Midbrain (tissue), 1 donor: Measurements from ENCODE around the gene GARNL3.
A peak's percentile ranks its signal among the peaks of the same experiment; 100 is the strongest.

Source experiments
- DNase-seq: peaks from one replicate; lab custom pipeline; 2025; lab: John Stamatoyannopoulos, UW

Gene GARNL3

DNA sequence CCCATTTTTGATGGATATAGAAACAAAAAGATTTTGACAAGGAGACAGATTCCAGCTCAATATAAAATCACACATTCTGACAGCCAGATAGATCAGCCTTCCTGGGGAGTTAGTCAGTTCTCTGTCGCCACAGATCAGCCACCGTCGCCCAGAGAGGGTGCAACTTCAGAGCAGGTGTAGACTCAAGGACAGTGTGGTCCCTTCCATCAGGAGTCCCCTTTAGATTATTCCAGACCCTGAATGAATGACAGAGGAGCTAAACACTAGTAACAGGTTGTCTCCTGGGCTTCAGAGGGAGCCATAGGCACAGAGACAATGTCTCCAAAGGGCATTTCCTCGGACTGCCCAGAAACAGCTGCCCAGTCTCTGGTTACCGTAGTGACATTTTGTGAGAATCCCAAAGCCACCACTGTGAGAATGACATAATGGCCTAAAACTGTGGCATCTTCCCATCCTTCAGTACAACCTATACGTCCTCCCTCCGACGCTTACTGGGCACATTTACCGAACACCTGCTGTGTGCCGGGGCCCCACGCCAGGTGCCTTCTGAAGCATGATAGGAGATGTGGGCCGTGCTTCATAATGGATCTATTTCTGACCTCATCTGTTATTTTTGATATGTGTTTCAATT is 85.0 kb downstream of the GARNL3 start:
- no peak for DNase-seq

DNA sequence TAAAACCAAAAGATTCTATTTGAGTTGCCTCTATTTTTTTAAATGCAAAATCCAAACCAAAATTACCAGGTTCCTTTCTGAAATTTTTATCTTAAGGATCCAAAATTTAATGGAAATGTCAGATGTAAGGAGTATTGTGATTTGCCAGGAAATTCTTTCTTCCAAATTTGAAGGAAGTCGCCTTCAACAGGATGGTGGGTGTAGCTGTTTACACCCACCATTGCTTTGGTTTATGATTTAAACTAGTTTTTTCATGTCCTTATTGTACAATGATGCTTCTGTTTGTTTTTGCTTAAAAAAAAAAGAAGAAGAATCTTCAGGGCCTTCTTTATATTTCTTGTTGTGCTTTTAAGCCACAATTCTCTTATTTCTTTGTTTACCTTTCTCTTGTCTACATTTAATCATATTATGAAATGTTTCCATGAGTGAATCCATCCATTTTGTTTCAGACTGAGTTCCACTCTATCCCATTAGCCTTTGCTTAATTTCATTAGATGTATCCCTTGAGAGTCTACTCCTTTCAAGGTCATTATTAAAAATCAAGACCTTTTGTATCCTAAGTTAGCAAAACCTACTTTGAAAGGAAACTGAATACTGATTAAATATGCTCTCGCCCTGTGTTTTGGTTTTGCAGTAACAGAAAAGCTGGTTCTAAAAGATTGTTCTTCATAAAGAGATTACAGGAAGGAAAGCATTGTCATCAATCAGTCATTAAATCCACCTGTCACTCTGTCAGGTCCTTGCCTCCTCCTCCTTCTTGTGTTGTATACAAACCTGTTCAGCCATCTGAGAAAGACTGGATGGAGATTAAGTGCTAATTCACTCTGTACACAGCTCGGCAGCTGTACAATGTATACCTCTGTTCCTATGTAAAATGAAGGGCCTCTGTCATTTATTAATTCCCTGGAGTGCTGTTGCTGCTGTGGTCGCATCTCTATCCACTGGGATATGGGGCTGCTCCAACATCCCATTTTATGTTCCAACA is 86.9 kb downstream of the GARNL3 start:
- no peak for DNase-seq

DNA sequence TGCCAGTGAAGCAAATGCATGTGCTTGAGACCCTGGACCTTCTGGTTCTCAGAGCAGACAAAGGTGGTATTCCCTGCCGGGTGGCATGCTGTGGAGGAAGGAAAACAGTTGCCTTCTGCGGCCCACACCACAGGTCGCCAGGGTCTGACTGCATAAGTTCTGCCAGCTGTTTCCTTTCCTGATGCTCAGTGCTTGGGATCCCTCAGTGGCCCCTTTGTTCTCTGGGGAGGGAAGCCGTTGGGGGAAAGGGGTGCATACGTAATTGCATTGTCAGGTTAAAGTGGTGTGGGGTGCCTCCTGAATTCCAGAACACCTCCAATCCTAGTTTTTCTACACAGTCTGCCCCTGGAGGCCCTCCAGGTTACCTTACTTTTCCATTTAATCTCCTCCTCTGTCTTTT is 89.3 kb downstream of the GARNL3 start:
- no peak for DNase-seq

DNA sequence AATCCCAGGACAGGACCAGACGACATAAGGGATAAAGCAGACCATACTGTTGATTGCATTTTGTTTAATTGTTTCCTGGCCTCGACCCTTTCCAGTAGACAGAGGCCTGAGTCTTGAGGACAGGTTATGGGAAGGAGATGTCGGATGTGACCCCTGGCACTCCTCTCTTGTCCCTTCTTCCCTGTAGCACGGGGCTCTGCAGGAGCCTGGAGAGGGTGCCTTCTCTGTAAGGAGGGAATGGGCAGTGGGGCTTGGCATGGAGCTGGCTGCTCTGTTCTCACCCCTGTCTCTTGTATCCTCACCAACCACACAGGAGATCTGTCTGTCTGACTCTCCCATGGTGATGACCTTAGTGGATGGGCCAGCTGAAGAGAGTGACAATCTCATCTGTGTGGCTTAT is 92.3 kb downstream of the GARNL3 start:
- no peak for DNase-seq

DNA sequence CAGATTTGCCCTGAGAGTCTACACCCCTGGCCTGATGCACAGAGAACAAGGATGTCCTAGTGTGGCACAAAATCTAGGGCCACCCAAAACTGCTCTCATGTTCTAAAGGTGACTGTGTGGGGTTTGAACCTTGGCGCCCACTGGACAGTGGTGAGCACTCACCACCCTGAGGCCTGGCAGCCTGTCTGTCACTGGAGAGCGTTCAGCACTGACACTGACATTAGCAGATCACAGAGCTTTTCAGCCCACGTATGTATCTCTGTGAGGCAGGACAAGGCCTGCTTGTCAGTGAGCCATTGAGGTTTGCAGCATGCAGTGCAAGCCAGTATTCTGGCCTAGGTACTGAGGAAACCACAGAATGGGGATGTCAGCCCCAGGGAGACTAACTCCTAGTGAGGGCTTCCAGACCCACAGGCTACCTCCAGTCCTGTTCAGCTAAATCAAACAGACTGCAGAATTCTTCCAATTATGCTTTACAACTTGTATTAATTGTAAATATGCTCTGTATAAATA is 93.5 kb downstream of the GARNL3 start:
- no peak for DNase-seq

DNA sequence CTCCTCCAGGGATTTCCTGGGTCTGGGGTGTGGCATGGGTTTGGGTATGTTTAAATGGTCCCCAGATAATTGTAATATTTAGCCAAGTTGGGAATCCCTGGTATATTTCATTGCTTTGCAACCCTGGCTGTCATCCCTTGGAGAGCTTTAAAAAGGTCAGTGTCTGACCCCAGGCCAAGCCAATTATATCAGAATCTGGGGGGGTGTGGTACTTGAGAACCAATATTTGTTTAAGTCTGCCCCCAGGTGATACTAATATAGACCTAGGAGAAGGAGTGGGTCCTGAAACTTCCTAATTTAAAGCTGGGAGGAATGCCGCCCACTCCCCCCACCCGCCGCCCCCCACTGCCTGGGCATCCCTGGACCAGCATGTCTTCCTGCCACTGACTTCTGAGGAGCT is 94.2 kb downstream of the GARNL3 start:
- no peak for DNase-seq

DNA sequence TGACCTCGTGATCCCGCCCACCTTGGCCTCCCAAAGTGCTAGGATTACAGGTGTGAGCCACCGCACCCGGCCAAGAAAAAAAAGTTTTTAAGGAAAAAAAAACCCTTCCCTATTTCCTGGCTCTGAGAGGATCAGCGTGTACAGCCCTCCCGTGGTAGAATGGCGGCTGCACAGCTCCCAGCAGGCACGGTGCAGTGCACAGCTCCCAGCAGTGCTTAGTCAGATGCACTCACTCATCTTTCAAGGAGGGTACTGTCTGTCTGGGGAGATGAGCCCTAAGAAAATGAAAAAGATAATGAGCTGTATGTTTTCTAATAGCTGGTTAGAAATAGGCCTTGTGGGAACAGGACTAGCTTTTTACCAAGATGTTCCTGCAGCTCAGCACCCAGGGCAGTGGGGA is 95.7 kb downstream of the GARNL3 start:
- no peak for DNase-seq

DNA sequence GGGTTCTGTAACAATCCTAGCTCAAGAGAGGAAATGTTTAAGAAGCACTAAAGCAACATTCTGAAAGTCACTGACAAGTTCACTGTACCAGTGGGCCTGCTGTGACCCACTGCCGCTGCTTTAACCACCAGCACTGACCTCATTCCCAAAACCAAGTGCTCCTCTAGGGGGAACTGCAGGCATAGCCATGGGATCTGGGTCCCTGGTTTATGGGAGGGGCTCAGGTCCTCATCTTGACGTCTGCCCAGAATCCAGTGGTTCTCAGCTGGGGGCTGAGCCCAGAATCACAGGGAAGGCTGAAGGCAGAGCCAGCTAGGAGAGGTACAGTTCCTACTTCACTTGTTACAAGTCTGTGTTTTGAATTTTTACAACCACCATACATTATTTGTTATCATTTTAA is 96.3 kb downstream of the GARNL3 start:
- no peak for DNase-seq

DNA sequence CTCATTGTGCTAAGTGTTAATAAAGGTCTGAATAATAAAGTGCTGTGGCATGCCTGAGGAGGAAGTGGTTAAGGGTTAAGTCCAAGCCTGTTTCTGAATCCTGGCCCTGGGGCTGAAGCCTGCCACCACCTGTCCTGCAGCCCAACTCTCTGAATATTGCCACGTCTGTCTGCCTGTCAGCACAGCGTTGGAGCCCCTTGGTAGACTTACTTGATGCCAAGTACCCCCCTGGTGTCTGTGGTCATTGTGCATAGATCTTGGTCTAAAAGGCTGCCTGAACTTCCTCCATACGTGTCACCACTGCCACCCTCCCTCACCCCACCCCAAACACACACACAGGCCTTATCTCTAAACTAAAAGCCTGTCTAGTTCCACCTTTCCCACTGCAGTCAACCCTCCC is 97.0 kb downstream of the GARNL3 start:
- DNase-seq = no peak

DNA sequence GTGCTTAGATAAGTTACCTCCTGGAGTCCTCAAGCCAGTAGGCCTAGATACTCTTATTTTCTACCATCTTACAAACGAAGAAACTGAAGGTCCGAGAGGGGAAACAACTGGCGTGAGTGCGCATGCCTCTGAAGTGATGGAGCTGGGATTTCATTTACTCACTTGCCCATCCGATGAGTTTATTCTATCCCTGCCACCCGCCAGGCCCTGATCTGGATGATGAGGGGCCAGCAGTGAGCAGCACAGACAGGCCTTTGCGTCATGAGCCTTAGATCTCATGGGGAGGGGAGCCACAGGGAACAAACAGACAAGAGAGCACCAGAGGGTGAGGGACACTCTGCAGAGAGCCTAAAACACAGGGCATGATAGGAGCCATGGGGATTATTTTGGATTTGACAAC is 98.3 kb downstream of the GARNL3 start:
- no peak for DNase-seq

DNA sequence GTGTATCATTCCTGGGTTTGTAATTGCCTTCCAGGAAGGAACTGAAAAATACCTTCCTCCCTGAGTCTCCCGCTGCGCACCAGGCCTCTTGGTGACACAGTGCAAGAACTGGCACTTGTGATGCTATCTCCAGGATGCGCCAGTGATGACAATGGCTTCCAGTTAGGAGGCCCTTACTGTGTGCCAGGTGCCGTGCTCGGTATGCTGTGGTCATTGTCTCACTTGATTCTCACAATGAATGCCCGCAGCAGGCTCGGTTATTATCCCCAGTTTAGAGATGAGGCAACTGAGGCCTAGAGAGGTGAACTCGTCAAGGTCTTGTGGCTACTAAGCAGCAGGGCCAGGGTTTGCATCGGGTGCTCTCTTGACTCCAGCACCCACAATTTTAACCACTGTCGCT is 100.9 kb downstream of the GARNL3 start:
- no peak for DNase-seq

DNA sequence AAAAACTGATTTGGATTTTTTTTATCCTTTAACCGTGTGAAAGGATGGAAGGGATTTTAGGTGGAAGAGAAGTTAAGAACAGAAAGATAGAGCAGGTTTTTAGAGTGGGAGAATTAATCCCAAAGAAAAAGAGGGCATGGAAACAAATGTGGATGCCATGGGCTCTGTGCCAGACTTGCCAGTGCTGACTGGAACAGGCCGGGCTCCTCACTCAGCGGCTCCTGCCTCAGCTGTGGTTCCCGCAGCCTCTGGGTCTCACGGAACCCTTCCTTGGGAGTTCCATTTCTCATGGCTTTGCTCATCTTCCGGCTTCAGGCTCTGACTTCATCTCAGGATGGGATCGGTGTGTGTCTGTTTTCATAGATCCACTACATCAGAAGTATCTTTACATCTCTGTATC is 102.0 kb downstream of the GARNL3 start:
- peak; percentile 31 for DNase-seq

DNA sequence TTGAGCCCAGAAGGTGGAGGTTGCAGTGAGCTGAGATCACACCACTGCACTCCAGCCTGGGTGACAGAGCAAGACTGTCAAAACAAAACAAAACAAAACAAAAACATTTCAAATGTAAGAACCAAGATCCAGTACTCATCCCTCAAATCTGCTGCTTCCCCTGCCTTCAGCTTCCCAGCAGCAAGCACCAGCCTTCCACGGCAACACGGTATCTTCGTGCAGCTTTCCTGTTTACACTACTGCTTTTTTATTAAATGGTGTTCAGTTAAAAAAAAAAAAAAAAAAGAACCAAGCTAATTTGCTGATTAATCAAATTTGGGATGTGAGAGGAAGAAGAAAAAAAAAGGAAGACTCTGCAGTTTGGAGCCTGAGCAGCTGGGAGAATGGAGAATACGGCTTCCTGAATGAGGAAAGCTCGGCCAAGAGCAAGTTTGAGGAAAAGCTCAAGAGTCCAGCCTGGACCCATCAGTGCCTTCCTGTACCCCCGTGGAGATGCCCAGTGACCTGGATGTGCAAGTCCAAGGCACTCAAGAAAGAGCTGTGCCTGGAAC is 104.4 kb downstream of the GARNL3 start:
- DNase-seq = no peak

DNA sequence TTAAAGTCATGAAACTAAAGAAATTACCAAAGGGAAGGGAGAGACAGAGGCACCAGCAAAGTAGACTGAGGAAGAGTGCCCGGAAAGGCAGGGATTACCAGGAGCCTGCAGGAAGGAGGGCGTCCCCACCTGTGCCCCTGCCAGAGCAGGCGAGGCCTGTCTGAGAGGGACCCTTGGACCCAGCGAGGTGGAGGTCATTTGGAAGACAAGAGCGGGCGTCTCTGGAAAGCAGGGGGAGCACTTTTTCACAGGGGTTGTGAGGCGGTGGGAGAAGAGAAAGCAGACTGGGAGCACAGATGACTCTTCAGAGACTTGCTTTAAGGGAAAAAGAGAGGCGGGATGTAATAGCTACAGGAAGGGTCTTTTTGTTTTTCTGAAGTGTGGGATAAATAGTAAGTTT is 104.9 kb downstream of the GARNL3 start:
- no peak for DNase-seq

DNA sequence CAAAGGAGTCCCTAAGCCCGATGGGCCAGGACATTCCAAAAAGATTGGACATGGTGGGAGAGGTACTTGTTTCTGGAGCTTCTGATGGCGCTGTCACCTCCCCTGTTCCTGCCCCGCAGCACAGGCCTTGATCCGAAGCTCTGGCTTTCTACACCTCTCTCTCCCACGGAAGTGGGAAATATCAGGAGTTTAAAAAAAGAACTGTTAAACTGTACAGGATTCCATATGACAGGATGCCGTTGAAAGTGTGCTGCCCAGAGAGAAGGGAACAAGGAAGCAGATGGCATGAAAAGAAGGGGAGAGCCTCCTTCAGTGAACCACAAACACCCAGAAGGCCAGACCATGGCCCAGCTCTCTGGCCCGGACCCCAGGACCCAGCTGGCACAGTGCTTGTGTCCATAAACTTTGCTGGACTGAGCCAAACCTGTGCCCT is 105.6 kb downstream of the GARNL3 start:
- no peak for DNase-seq

DNA sequence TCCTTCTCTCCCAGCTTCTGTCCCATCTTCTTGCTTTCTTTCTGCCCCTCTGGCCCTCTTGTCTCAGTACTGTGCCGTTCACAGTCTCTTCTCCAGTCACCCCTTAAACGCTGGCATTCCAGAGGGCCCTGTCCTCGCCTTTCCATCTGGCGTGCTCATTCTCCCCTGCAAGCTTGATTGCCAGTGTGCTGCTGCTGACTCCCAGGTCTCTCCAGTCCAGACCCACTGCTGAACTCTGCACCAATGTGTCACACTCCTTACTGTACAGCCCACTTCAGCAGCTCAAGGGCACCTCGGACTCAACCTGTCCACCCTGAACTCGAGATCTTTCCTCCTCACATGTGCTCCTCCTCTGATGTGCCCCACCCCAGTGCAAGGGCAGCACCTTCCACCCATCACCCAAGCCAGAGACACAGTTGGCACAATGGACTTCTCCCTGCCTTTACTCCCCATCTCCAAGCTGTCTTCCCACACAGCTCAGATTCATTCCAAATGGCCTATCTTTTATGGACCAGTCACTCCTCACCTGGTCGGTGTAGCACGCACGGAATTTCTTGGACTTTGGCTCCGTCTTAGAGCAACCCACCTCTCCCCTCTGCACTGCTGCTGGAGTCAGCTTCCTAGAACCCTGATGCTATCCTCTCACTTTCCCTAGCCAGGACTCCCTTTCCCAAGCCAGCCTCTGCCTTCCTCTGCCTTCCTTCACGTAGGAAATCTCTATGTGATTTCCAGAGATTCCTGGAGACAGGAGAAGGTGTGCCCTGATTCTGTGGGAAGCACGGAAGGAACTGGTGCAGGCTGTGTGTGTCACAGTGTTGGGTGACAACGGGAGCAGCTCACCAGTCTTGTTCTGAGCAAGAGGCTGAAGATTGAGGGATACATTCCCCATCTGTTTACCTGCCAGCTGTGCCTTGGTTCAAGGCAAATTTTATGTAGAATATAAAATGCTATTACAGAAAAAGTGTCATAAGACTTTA is 106.4 kb downstream of the GARNL3 start:
- no peak for DNase-seq

DNA sequence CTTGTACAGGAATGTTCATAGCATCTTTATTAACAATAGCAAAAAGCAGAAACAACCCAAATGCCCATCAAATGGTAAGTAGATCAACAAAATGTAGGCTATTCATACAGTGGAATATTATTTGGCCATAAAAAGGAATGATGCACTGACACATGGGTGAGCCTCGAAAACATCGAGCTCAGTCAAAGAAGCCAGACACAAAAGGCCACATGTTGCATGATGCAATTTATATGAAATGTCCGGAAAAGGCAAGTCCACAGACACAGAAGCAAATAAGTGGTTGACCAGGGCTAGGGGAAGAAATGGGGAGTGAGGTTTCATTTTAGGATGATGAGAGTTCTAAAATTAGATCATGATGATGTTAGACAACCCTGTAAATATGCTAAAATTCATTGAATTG is 115.9 kb downstream of the GARNL3 start:
- no peak for DNase-seq

DNA sequence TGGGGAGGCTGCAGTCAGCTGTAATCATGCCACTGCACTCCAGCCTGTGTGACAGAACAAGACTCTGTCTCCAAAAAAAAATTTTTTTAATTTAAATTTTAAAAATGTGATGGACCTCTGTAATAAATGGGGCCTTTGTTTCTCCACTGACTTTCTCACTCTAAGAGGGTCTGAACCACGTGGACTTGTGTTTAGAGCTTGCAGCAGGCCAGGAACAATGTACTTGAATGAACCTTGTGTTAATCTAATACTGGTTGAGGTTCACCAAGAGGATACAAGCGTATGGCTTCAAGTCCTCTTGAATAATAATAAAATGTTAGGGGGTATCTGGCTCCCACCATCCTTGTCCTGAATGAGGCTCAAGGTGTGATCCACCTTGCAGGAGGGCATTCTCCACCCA is 118.0 kb downstream of the GARNL3 start:
- DNase-seq = no peak

DNA sequence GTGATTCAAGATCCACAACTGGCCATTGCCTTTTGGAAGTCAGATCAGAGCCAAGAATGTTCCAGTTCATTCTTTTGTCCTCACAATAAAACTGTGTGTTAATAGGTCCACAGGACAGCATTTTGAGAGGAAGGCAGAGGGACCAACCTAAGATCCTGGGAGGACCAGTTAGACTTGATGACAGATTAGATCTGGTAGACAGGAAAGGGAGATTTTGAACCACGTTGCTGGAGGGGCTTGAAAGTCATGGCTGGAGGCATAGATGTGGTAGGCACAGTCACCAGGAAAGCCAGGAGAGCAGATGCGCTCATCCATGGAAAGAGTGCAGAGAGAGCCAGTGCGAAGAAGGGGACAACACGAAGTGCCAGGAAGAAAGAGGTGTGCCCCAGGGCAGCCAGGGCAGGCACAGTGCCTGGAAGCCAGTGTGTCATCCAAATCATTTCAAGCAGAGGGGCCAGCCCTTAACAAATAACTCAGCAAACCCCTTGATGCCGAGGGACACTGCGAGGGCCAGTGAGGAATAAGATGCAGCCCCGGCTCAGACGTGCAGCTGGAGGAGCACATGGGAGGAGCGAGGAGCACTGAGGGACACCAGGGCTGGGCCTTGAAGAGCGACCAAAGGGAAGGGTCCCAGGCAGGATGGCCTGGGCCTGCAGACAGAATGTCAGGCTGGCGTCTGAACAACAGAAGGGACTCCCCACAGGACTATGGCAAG is 119.6 kb downstream of the GARNL3 start:
- no peak for DNase-seq

DNA sequence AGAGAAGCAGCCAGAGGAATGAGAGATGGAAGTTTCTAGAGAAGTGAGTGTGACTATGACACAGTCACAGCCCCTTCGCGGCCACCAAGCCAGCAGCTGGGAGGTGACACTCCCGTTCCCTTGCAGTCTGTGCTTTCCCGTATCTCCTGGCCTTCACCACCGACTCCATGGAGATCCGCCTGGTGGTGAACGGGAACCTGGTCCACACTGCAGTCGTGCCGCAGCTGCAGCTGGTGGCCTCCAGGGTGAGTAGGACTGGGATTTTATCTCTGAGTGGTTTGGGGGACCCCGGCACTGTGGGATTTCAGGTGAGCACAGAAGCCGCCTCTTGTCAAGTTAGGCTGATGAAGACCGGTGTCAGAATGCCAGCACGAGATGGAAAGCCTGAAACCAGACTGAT is 120.3 kb downstream of the GARNL3 start:
- no peak for DNase-seq

DNA sequence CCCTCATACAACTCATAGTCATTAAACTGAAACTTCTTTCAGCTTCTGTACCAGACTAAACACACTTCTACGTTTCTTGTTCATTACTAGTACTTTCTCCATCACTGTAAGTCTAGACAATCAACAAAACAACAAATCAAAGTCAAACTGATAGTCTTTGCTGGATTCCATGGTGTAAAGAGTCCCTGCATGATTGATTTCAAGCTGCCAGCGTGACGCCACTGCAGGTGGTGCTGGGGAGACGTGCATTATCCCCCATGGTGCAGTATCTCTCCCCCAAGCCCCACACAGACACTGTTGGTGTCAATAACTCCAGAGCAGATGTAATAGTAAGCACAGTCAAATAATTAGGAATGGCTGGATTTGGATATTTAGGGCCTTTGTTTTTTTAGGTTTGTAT is 121.7 kb downstream of the GARNL3 start:
- no peak for DNase-seq
